Activated CD8-positive, alpha-beta memory T cell treated with anti-CD3 and anti-CD28 coated beads for 48 hours (primary cell): ENCODE data around the gene INPP5A.
"Not testable (repeated sequence)": the region's sequence is repeated elsewhere in the genome, so short reads cannot be mapped to it uniquely, and the experiment has no call there.

ENCODE experiments used
- DNase-seq, 3 experiments: peaks; one replicate each; pipeline ENCODE4 v3.0.0-alpha.2; 2020; ENCODE audit warnings: low read depth in 2 of 3, low spot score in 2 of 3

Gene INPP5A

DNA sequence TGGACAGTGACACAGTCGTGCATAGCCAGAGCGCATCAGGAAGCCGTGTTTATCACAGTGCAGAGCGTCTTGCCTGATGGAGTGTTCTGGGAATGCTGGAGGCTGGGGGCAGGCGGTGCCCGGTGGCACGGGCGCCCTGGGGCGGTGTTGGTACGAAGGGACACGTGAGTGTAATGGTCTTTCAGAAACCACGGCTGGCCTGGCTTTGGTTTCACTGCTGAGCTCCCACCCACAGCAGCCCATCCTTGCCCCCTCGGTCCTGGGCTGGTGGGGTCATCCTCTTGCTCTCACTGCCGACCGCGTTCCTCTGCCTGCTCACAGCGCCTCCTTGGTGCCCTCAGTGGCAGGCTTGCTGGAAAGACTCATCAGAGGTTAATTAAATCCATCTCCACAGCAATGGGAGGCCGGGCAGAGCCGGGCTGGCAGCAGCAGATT lies 197.8 kb downstream of the INPP5A start:
- no peak for DNase-seq

DNA sequence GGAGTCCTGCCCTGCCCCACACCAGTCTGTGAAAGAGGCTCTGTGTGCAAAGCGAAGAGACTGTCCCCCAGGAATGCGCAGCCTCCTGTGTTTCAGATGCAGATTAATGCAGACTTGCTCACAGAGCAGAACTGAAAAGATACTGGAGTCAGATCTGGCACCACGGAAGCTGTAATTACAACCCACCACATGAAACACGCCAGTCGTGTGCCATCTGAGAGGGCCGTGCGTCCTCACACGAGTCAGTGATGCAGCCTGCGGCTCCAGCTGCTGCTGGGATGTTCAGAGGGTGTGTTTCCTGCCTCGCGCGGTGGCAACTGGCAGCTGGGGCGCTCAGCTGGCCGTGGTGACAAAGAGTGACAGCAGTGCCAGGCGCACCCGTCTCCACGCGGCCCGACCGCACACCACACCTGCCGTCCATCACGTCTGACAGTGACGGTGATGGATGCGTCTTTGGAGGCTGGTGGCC lies 198.4 kb downstream of the INPP5A start:
- no peak for DNase-seq

DNA sequence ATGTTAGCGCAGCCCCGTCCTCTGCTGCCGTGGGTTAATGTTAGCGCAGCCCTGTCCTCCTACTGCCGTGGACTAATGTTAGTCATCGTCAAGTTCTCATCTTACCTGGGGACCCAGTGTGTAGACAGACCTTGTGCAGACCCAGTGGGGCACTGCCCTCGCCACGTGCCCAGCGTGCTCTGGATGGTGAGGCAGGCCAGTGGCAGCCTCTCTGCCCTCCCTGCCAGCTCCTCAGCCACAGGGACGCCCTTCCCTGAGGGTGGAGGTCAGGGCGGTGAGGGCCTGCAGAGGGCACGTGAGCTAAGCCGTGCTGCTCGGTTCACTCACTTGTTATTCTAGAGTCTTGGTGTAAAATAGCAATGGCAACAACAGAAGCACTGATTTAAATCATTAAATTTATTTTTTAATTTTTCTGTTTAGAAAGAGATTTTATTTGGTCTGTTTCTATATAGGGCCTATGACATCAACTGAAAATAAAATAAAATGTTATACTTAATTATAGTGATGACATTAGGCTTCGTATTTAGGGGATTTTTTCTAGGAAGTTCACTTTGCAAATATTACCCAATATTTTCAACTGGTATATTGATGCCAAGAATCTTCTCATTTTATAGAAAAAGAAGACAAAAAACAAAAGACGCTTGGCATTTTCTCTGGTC lies 199.9 kb downstream of the INPP5A start:
- no peak for DNase-seq

DNA sequence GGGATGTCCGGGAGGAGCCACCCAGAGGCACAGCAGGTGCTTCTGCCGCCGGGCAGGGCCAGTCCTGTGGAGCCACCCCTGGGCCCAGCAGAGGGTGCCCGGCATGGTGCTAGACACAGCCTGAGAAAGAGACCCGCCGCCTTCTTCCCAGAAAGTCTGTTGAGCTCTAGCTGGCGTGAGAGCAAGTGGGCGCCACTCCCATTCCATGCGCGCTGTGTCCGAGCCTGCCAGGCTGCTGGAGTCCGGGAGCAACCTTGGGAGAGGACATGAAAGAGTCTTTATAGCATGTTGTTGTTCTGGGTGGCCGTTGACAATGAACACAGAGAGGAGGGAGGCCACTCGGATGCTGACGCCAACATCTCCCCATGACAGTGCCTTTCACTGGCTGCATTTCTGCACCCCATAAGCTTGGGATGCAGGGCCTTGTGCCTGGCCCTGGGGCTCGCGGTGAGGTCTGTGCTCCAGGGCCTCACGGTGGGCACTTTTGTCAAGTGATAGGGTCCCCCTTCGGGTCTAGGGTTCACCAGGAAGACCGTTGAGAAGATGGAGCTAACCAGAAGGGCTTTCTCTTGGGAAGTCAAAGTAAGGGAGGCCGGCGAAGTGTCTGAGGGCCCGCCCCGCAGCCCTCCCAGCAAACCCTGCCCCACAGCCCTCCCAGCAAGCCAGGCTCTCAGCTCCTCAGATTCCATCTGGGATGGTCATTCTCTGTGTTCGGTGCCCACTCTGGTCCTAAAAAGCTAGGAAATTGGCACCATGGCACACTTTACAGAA lies 201.1 kb downstream of the INPP5A start:
- no peak for DNase-seq

DNA sequence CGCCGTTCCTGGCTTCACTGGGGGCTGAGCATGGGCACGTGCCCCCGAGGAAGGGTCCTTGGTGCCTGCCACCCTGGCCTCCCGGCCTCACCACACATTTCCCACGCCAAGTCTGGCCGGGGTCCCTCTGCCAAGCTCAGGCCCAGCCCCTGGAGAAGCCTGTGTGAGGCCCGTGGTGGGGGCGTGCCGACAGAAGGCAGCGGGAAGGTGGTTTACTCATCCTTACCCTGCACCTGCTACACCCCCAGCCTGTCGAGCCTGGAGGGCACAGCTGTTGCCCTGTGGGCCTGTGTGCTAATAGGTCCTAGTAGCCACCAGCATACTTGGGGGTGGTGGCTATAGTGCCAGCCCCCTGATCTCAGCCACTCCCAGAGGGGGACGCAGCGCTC lies 201.6 kb downstream of the INPP5A start:
- DNase-seq, result no peak

DNA sequence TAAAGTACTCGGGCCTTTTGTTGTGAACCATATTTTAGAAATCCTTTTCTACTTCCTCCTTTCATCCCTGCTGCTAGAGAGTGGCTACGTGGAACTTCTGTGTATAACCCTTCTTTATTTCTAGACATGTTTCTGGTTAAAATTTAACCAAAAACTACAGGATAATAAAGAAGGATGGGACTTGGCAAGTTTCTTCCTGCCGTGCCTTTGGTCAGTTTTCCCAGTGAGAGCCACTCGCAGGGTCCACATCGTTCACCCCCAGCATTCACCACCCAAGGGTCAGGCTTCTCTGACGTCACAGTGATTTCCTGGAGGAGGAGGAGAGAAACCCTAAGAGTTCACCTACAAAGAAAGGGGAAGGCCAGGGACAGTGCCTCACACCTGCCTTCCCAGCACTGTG lies 203.0 kb downstream of the INPP5A start:
- no peak for DNase-seq

DNA sequence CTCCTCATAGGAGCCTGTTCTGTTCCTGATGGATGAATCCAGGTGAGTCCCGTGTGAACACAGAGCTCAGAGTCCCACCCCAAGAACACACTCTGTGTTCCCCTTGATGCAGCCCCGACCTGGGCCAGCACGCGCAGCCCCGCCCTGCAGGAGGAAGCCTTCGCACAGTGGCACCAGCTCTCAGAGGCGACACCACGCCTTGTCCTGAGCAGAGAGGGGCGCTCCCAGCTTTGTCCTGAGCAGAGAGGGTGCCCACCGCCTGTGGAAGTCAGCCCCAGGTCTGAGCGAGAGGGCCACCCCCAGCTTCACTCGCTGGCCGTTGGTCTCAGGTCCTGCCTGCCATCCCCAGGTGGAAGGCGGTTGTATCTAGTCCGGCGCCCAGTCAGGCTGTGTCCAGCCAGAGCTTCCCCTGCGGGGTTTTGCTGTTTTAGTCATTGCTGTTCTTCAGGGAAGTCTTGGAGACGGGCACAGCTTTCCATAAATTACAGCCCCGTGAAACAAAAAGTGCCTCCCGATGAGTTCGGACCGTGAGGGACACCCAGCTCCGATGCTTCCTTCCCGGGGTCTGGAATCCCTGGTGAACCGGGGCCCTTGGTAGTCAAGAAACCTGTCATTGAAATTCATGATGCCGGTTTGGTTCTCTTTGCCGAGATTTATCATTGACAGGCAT lies 204.7 kb downstream of the INPP5A start:
- DNase-seq, result no peak

DNA sequence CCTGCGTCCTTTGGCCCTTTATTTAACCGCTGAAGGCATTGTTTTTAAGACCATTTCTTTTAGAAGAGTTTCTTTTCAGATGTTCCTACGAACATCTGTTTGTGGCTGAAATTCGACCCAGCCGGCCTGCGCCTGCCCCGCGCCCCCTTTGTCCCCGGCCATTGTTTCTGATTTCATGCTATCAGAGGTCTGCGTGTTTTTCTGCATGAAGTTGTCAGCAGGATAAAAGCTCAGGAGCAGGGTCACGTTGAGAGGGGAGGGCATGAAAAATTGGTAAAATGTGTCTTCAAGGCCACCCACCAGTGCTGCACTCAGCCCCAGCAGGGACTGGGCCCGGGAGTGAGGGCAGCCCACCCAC lies 205.2 kb downstream of the INPP5A start:
- DNase-seq, result no peak

DNA sequence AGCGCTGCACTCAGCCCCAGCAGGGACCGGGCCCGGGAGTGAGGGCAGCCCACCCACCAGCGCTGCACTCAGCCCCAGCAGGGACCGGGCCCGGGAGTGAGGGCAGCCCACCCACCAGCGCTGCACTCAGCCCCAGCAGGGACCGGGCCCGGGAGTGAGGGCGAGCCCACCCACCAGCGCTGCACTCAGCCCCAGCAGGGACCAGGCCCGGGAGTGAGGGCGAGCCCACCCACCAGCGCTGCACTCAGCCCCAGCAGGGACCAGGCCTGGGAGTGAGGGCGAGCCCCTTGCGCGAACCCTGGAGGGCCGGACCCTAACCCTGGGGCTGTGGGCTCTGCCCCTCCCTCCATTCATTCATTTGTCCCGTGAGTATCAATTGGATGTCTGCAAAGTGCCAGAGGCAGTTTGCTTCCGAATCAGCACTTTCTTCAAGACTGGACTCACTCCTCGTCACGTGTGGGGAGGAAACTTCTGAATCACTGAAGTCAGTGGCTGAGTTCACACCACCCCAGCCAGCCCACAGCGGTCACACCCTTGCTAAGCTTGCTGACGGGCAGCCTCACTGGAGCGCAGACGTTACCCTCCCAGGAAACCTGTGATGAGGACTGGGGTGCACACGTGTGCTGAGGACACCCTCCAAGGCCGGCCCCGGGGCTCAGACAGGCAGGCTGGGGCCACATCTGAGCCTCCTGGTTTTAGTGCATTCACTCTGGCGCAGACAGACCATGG lies 205.8 kb downstream of the INPP5A start:
- not testable (repeated sequence) for DNase-seq

DNA sequence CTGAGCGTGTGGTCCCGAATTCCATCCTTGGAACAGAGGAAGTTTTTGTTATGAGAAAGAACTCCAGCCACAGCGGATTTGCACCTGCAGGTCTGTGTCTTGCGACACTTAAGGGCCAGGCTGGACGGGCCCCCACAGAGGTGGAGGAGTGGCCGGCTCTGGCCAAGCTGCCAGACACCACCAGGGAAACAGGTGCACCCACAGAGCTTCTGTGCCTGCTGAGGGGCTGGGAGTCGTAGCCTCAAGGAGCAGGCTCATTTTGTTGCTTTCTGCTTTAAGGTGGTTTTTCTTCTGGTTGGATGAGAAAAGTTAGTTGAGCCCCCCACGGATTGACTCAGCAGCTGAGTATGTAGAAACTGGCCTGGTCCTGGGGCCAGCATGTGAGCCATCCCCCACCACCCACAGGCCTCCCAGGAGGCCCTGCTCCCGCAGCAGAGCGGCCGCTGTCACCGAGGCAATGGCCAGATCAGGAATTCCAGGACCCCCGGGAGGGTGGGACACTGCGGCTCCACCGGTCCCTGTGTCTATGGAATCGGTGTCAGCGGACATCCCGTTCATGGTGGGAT lies 206.4 kb downstream of the INPP5A start:
- DNase-seq, result no peak

DNA sequence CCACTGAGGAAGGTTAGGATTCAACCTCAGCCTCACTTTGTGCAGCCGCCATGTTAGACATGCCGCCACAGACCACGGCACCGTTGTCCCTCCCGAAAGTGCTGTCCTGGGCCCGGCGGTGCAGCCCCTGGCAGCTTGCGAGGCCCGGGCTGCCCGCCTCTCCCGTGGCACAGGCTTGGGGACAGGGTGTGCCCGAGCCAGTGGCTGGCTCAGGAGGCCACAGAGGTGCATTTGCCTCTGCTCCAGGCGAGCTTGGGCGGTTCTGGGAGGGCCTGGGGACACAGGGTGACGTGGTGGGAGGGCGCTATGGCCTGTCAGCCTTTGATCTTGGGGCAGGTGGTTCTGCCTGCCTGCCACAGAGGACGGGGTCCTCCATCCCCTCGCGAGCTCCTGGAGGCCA lies 207.3 kb downstream of the INPP5A start:
- DNase-seq, result no peak

DNA sequence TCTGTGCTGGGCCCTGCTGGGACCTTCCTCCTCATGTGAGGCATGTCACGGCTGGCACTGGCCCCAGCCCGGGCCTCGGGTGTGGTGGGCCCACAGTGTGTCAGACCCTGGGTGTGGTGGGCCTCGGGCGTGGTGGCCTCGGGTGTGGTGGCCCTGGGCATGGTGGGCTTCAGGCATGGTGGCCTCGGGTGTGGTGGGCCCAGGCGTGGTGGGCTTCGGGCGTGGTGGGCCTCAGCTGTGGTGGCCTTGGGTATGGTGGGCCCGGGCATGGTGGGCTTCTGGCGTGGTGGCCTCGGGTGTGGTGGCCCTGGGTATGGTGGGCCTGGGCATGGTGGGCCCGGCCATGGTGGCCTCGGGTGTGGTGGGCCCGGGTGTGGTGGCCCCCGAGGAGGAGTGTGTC lies 207.9 kb downstream of the INPP5A start:
- DNase-seq, result no peak

DNA sequence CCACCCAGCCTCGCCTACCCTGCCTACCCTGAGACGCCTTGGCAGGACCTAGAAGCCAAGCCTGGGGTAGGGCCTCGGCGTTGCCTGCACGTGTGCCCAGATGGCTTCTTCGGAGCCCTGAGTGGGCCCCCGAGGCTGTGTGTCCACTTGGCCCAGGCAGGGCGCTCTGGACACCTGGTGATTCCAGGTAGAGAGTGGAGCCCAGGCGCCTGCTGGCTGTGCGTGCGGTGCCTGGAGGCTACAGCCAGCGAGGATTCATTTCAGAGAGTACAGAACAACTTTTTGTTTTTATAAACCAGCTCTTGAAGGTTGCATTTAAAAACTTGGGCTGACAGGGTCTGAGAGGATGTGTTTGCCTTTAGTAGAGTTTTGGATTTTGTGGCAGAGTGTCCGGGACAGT lies 208.4 kb downstream of the INPP5A start:
- DNase-seq, result no peak

DNA sequence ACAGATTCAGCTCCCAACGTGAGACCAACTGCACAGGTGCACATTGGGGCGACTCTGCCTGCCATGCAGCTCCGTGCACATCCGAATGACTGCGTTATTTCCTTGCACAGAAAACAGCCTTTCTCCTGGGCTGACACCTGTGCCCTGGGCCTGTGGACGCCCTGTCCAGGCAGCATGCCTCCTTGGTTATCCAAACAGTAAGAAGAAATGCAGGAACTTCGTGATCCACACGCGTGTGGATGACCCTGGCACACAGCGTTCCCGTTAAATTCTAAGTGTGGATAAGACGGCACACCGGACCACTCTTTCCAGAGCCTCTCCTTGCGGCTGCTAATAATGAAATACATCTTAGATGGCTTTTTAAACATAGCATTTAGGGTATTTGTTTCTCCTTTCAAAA lies 208.8 kb downstream of the INPP5A start:
- DNase-seq, result no peak

DNA sequence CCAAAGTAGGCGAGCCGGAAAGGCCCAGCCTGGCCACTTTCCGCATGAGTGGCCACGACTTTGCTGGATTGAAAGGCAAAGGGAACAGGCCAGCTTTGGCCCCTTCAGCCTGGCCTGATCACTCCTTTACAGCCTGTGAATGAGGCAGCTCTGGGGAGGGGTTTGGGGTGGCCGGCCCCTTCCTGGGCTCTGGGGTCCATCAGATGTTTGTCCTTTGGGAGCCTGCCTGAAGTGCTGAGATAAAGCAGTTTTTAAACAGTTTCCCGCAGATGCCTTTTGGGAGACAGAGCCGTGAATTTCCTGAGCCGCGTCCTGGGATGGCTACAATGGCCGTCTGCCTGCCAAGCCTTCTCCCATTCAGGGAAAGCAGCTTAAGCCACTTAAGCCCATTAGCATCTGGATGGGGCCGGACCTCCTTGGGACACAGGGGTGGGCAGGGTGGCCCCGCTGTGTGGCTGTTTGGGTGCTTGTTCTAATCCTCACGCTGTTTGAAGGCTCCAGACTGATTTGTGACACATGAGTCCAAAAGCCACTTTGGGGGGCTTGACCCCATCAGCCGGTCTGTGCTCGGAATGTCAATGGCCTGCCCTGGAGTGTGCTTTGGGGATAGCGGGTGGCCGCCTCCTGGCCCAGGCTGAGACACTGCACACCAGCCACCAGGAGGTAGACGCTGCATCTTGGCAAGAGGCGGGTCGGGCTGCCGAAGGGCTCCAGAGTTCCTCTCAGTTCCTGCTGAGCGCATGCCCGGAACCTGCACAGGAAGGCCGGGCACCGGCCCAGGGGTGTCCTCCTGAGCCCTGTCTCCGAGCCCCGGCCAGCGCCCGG lies 209.4 kb downstream of the INPP5A start:
- DNase-seq, result no peak

DNA sequence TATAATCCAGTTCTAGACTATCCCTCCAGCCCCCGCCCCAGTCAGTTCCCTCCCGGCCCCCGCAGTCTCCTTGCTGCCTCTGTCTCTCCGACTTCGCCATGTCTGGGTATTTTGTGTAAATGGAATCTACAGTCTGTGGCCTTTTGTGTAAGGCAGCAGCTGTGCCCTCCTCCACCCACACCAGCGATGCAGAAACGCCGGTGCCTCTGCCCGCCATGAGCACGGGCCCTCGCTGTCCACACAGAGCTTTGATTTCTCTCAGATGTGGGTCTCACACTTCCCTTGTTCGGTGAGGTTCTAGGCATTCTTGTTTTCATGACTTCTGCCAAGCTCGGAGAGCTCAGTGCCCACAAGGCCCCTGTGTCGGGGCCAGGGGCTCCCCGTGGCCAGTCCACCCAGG lies 210.5 kb downstream of the INPP5A start:
- no peak for DNase-seq

DNA sequence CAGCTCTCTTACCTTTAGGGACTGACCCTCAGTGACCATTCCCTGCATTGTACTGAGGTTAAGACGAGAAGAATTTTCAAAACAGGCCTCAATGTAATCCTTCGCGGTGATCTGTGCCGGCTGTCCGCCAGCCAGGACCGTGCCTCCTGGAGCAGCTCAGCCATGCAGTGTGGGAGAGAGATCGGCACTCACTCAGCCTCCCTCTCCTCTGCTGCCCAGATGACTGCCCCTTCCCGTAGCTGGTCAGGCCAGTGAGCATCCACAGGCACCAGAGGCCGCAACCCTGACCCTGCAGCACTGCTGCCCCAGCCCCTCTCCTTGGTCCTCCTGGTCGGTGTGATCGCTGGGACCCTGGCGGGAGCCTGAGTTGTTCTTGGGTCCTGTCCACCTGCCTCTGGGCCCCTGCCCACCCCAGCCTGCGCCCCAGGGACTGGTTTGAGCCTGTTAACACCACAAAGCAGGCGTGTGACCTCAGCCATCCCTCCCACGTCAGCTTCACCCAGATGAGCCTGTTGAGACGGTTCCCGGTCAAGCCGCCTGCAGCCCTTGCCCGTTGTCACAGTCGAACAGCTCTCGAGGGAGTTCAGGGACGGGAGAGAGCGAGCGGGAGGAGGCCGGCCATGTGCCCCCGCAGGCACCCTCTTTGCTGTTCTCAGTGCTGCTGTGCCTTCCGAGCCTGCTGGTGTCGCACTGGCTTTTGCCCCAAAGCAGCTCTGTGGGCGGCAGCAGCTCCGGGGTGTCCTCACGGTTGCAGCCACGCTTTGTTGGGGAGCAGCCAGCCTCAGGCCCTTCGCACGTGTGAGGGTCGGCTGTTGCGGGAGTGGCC lies 211.2 kb downstream of the INPP5A start:
- no peak for DNase-seq

DNA sequence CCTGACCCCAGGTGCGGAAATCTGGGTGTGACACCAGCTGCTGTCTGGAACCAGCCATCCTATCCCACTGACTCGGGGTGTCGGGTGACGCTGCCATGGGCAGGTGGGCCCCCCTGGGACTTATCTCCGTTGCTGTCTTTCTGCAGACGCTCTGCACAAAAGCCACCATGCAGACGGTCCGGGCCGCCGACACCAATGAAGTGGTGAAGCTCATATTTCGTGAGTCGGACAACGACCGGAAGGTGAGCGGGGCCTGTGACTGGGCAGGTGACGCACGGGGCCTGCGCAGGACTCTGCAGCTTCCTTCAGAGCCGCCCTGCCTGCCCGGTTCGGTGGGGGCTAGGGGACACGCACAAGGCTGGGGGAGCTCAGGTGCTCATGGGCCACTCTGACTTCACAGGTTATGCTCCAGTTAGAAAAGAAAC lies 211.8 kb downstream of the INPP5A start:
- DNase-seq, result no peak

DNA sequence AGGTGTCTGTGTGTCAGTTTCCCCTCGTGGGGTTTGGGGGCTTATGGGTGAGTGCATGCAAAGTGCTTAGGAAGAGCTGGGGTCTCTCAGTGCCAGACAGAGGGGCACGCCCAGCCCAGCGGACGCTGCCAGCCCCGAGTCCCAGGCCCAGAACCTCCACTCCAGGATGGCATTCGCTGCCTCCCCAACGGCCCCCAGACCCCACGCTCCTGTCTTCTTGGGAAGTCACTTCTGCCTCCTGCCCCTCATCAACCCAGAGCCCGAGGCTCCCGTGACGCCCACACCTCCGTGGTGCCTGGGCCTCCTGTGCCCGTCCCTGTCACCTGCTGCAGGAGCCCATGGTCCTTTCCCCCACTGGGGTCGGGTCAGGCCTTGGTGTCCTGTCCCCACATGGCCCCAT lies 213.3 kb downstream of the INPP5A start:
- DNase-seq, result no peak

DNA sequence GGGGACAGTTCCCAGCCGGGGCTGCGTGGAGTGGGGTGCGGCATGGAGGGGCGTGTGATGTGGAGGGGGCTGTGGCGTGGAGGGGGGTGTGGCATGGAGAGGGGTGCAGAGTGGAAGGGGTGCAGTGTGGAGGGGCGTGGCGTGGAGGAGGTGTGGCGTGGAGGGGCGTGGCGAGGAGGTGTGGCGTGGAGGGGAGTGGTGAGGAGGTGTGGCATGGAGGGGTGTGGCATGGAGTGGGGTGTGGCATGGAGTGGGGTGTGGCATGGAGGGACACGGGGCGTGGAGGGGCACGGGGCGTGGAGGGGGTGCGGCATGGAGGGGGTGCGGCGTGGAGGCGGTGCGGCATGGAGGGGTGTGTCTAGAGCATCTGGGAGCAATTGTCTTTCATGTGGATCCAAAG lies 214.8 kb downstream of the INPP5A start:
- no peak for DNase-seq
